OCI-LY1 (cell line): Measurements from ENCODE around the gene TSNAX.

ENCODE experiments used
- CTCF ChIP-seq: fragments of 200-600 bp; sonication (generic), shearing (Covaris generic); IDR thresholded peaks from 2 replicates; pipeline ENCODE4 v1.5.1; 2017; ENCODE audit warnings: mild to moderate bottlenecking, antibody characterized with exemption, low read length, moderate library complexity, mixed read lengths
- EZH2 ChIP-seq: fragments of 200-600 bp; sonication (generic), shearing (Covaris generic); IDR thresholded peaks from 2 replicates; pipeline ENCODE4 v1.8.0; 2017; ENCODE audit warnings: borderline replicate concordance, mixed run types, mild to moderate bottlenecking, antibody characterized with exemption, low read length, moderate library complexity, mixed read lengths

GRCh38 chr1:231611851-231612250 lies 83.4 kb downstream of the TSNAX start:
- TF ChIP-seq CTCF (no peak), EZH2 (no peak)
